A673 (cell line): Measurements from ENCODE around the gene PEX16. TPM values are rescaled to one million over a fixed set of nuclear protein-coding genes. Genes with fewer than 3 reads are reported as not detected.

ENCODE experiments used
- BruUV-seq: library from RNA; stranded (reverse); fragments of 400-500 nt; replicated peaks from 2 replicates; lab custom pipeline; 2021; lab: Mats Ljungman, UMichigan
- CTCF ChIA-PET: fragments of 300-600 bp; sonication (Branson Sonifier 250); formaldehyde crosslinking; loops from one replicate; lab custom pipeline; 2022; ENCODE audit warnings: antibody characterized with exemption; lab: Charles Lee
- POLR2A ChIA-PET: fragments of 300-600 bp; sonication (Branson Sonifier 250); formaldehyde crosslinking; loops from one replicate; lab custom pipeline; 2022; ENCODE audit warnings: antibody characterized with exemption; ENCODE audit not compliant: low non-redundant PET; lab: Charles Lee
- DNase-seq: peaks from one replicate; pipeline ENCODE4 v3.0.0-alpha.2; 2015; ENCODE audit warnings: low spot score
- H3K27ac ChIP-seq: fragments of 200-600 bp; sonication (generic); 2 replicates; pipeline ENCODE4 v1.5.1; 2016; ENCODE audit warnings: mixed run types, low read depth, mild to moderate bottlenecking, mixed read lengths, antibody characterized with exemption, low read length; ENCODE audit not compliant: poor library complexity, severe bottlenecking
- H3K27me3 ChIP-seq: fragments of 200-600 bp; sonication (generic); replicated peaks from 2 replicates; pipeline ENCODE4 v1.6.1; 2017; ENCODE audit warnings: mixed run types, low read depth, mild to moderate bottlenecking, mixed read lengths, antibody characterized with exemption, low read length; ENCODE audit not compliant: insufficient read depth, poor library complexity
- H3K36me3 ChIP-seq: fragments of 200-600 bp; sonication (generic); 2 replicates; pipeline ENCODE4 v1.6.1; 2016; ENCODE audit warnings: mixed run types, mild to moderate bottlenecking, mixed read lengths, antibody characterized with exemption, low read length; ENCODE audit not compliant: insufficient read depth, poor library complexity, severe bottlenecking
- H3K4me1 ChIP-seq: fragments of 200-600 bp; sonication (generic); 2 replicates; pipeline ENCODE4 v1.6.1; 2017; ENCODE audit warnings: mixed run types, mild to moderate bottlenecking, mixed read lengths, antibody characterized with exemption, low read length; ENCODE audit not compliant: insufficient read depth, poor library complexity, severe bottlenecking
- H3K4me3 ChIP-seq: fragments of 200-600 bp; sonication (generic); 2 replicates; pipeline ENCODE4 v1.5.1; 2016; ENCODE audit warnings: low read depth, mixed run types, mild to moderate bottlenecking, mixed read lengths, low read length; ENCODE audit not compliant: poor library complexity, severe bottlenecking
- H3K9me3 ChIP-seq: fragments of 200-600 bp; sonication (generic); 2 replicates; pipeline ENCODE4 v1.6.1; 2016; ENCODE audit warnings: mixed run types, low read depth, mild to moderate bottlenecking, mixed read lengths, antibody characterized with exemption, low read length; ENCODE audit not compliant: poor library complexity, severe bottlenecking
- EZH2 ChIP-seq: fragments of 200-600 bp; sonication (generic); IDR thresholded peaks from 2 replicates; pipeline ENCODE4 v1.6.1; 2017; ENCODE audit warnings: borderline replicate concordance, low read depth, mild to moderate bottlenecking, mixed read lengths, antibody characterized with exemption, low read length; ENCODE audit not compliant: poor library complexity, severe bottlenecking
- intact Hi-C: fragments of 100-400 bp; cut with micrococcal nuclease; formaldehyde crosslinking; loops from one replicate; pipeline ENCODE4 v1.10.0; 2022; ENCODE audit not compliant: unreplicated experiment
- total RNA-seq: library from RNA; stranded (reverse); gene quantifications from 2 replicates; pipeline ENCODE4 v1.2.3, GENCODE V29; 2021
- TF ChIP-seq, protein P1 (sequence below): fragments of 300-800, 200-600 bp; sonication (generic); conservative IDR thresholded peaks from 2 replicates; pipeline ENCODE4 v1.5.1; 2017; ENCODE audit warnings: low read depth, mild to moderate bottlenecking, antibody characterized with exemption, low read length, moderate library complexity, mixed read lengths

Gene PEX16
- total RNA-seq, 1 experiment from 2014 or later, result 64.1 TPM

DNA sequence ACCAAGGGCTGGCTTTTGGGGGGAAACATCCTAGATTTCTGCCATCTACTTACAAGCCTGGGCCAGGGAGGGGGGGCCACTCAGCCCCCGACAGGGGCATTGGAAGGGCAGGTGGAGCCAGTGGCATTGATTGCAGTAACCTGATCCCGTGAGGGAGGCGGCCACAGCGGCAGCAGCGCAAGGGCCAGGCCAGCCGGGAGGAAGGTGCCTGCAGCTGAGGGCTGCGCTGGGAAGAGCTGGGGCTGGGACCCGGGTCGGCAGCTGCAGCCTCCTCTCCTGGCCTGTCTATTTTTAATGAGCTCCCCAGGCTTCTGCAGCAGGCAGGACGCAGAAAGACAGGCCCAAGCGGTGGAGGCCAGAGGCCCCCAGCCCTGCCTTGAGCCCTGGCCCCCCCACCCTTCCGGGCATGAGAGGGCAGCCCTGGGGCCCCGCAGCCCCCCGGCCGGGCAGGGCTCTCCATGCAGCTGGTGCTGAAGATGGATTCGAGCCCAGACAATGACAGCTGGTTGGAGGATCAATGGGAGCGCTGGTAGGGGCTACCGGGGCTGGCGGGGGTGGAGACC is 21.2 kb downstream of the PEX16 start:
- BruUV-seq, result no TSS peak
- H3K9me3 ChIP-seq, result no peaks in the 10 kb centered on the region
- peaks cover 26% of the 10 kb centered on the region for H3K4me1 ChIP-seq
- intact Hi-C loops, result no loop called here
- ChIA-PET CTCF (no interaction called here), POLR2A (interaction anchor here (0.5 kb wide), 1 partner anchor 121 kb away, joined by 5 read pairs; no protein-coding TSS in a partner anchor)
- no peaks in the 10 kb centered on the region for H3K36me3 ChIP-seq
- H3K27me3 ChIP-seq, result no peaks in the 10 kb centered on the region
- no peak overlapping the region for H3K27ac ChIP-seq
- DNase-seq, result peak; percentile 51
- H3K4me3 ChIP-seq, result no peak overlapping the region
- TF ChIP-seq, protein P1, sequence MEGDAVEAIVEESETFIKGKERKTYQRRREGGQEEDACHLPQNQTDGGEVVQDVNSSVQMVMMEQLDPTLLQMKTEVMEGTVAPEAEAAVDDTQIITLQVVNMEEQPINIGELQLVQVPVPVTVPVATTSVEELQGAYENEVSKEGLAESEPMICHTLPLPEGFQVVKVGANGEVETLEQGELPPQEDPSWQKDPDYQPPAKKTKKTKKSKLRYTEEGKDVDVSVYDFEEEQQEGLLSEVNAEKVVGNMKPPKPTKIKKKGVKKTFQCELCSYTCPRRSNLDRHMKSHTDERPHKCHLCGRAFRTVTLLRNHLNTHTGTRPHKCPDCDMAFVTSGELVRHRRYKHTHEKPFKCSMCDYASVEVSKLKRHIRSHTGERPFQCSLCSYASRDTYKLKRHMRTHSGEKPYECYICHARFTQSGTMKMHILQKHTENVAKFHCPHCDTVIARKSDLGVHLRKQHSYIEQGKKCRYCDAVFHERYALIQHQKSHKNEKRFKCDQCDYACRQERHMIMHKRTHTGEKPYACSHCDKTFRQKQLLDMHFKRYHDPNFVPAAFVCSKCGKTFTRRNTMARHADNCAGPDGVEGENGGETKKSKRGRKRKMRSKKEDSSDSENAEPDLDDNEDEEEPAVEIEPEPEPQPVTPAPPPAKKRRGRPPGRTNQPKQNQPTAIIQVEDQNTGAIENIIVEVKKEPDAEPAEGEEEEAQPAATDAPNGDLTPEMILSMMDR, result no peak
- TF ChIP-seq EZH2, result no peak

DNA sequence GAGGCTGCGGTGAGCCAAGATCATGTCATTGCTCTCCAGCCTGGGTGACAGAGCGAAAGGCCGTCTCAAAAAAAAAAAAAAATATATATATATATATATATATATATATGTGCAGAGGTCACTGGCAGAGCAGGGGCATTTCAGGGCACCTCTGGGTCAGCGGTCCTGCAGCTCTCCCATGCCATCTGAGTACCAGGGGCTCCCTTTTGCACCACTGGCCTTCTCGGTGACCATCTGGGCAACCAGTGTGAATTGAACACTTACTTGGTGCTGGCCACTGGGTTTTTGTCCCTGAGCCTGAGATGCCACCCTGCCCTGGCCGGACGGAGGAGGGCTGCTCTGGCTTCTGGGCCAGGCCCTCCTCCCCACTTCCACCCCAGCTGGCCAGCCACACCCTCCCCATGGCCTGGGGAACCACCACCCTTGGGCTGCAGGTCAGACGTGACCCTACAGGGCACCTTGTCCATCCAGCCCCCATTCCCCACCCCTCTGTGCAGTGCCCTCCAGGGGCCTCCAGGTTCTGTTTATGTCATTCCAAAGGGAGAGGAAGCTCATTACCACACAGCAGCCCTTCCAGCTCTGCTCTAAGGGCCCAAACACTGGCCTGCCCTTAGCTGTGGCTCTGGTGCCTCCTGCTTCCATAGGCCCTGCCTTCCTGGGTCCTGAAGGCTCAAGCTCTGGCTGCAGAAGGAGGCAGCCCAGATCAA is 22.0 kb downstream of the PEX16 start:
- no peak for DNase-seq
- Histone ChIP-seq H3K4me1 (peaks cover 21% of the 10 kb centered on the region), H3K9me3 (no peaks in the 10 kb centered on the region), H3K27me3 (no peaks in the 10 kb centered on the region), H3K4me3 (no peak overlapping the region), H3K36me3 (no peaks in the 10 kb centered on the region), H3K27ac (no peak overlapping the region)
- ChIA-PET CTCF (no interaction called here), POLR2A (interaction anchor here (0.5 kb wide), 1 partner anchor 121 kb away, joined by 5 read pairs; no protein-coding TSS in a partner anchor)
- intact Hi-C loops, result no loop called here
- TF ChIP-seq, protein P1, result no peak
- TF ChIP-seq EZH2, result no peak
- no TSS peak for BruUV-seq

DNA sequence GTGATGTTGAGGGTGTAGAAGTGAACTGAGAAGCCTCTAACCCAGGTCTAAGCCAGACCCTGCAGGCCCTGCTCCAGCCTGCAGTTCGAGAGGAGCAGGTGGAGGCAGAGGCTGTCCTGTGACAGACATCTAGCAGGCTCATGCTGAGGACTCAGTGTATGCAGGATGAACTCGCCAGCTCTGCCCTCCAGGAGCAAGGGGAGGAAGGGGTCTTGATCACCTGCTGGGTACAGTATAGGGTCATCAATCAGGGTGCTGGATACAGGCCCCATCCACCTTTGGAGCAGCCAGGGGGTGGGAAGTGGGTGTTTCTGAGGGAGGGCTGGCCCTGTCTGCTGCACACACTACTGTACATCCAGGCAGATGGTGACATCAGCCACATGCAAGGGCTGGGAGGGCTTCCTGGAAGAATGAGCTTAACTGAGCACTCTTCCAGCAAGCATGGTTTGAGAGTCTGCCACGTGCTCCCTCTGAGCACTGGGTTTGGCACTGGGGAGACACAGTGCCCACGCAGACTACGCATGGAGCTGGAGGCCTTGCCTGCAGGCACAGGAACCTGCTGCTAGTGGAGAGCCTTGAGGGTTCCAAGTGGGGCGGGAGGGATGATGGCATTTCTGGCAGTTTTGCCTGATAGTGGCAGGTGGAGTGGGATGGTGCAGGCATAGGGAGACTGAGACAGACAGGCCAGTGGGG is 23.0 kb downstream of the PEX16 start:
- TF ChIP-seq EZH2, result no peak
- TF ChIP-seq, protein P1, result no peak
- H3K36me3 ChIP-seq, result no peaks in the 10 kb centered on the region
- intact Hi-C loops, result no loop called here

More for the DNA sequence above, 23.0 kb downstream of the PEX16 start:
- H3K27ac ChIP-seq, result no peak overlapping the region
- H3K4me1 ChIP-seq, result peaks cover 16% of the 10 kb centered on the region
- no peak for DNase-seq
- POLR2A ChIA-PET, result no interaction called here
- H3K27me3 ChIP-seq, result no peaks in the 10 kb centered on the region
- no TSS peak for BruUV-seq
- no peak overlapping the region for H3K4me3 ChIP-seq
- CTCF ChIA-PET, result no interaction called here
- H3K9me3 ChIP-seq, result no peaks in the 10 kb centered on the region
